Lung (tissue), 12 donors: ENCODE results near the gene NUCB2. TPM values are rescaled to one million over a fixed set of nuclear protein-coding genes. Genes with fewer than 3 reads are reported as not detected.
"Not testable (repeated sequence)": the region's sequence is repeated elsewhere in the genome, so short reads cannot be mapped to it uniquely, and the experiment has no call there.

Source experiments
- ATAC-seq: fragments of 200-7000 bp; cut with Tn5 transposase; one replicate; pipeline ENCODE4 v1.9.1; 2020; ENCODE audit warnings: moderate number of reproducible peaks; ENCODE audit not compliant: insufficient read depth, low FRiP score
- DNase-seq, 3 donors: peaks; one replicate each; pipeline ENCODE4 v3.0.0-alpha.2; 2013 to 2017
- H3K27ac ChIP-seq, 2 donors: one replicate each; pipeline ENCODE4 v1.5.1; 2013; ENCODE audit warnings: mild to moderate bottlenecking in 2 of 2, moderate library complexity in 2 of 2, control low read depth in 1 of 2, inconsistent platforms in 1 of 2, low read depth in 1 of 2, low read length in 1 of 2
- H3K27me3 ChIP-seq, 3 donors: one replicate each; pipeline ENCODE4 v1.5.1; 2013; ENCODE audit warnings: low read length in 2 of 3; ENCODE audit not compliant: control insufficient read depth in 3 of 3, insufficient read depth in 3 of 3
- H3K36me3 ChIP-seq, 4 donors: one replicate each; pipeline ENCODE4 v1.5.1; 2013; ENCODE audit warnings: low read length in 4 of 4, mild to moderate bottlenecking in 1 of 4, moderate library complexity in 1 of 4; ENCODE audit not compliant: control insufficient read depth in 4 of 4, insufficient read depth in 4 of 4
- H3K4me1 ChIP-seq, 5 donors: one replicate each; pipeline ENCODE4 v1.5.1; 2013; ENCODE audit warnings: low read length in 5 of 5, mild to moderate bottlenecking in 2 of 5, moderate library complexity in 1 of 5; ENCODE audit not compliant: control insufficient read depth in 5 of 5, insufficient read depth in 5 of 5
- H3K4me3 ChIP-seq: one replicate; pipeline ENCODE4 v1.5.1; 2013; ENCODE audit warnings: mild to moderate bottlenecking, control low read depth, moderate library complexity
- H3K9ac ChIP-seq, 2 donors: one replicate each; pipeline ENCODE4 v1.5.1; 2013; ENCODE audit warnings: low read length in 2 of 2, control low read depth in 1 of 2; ENCODE audit not compliant: insufficient read depth in 1 of 2
- H3K9me3 ChIP-seq, 4 donors: one replicate each; pipeline ENCODE4 v1.5.1; 2013; ENCODE audit warnings: low read length in 3 of 4, mild to moderate bottlenecking in 1 of 4, moderate library complexity in 1 of 4; ENCODE audit not compliant: control insufficient read depth in 4 of 4, insufficient read depth in 3 of 4
- CTCF ChIP-seq: IDR thresholded peaks from 2 replicates; pipeline ENCODE4 v1.5.1; 2012; ENCODE audit warnings: mild to moderate bottlenecking; ENCODE audit errors: control extremely low read depth, extremely low read depth
- WGBS, 2 donors: extraction: QIAGEN DNeasy Blood & Tissue Kit; methylation state at CpG; one replicate each; pipeline ENCODE4 v1.1.7; 2013; 5-methylcytosine and 5-hydroxymethylcytosine counted together
- polyA plus RNA-seq, 2 donors: library from polyadenylated mRNA; stranded (reverse); fragments of 200-250 nt; gene quantifications; one replicate each; pipeline ENCODE4 v1.2.1, GENCODE V29; 2013
- total RNA-seq, 2 donors: library from RNA; depleted of rRNA in 1 of 2; stranded (reverse); fragments of >200 nt in 1 of 2; gene quantifications; one replicate each; pipeline ENCODE4 v1.2.1, GENCODE V29; 2014 to 2021
- donor health status: control.
- donor health status: control.
- donor health status: Bipolar disorder and iron deficiency.
- donor health status: healthy.
- donor health status: DM: yes; HTN: yes; CAD: no.

NUCB2 gene
- total and polyA plus RNA-seq, 4 donors: 73.6 to 136 (median 116) TPM

GRCh38 chr11:17240780-17241179, 35.8 kb upstream of the NUCB2 start:
- Histone ChIP-seq H3K4me1 (no peaks in the 10 kb centered on the region), H3K27ac (no peak overlapping the region), H3K9me3 (no peaks in the 10 kb centered on the region), H3K36me3 (no peaks in the 10 kb centered on the region), H3K4me3 (no peak overlapping the region), H3K9ac (no peak overlapping the region), H3K27me3 (peaks cover 0 to 3% (median 0%) of the 10 kb centered on the region in 3 donors)
- no peak for ATAC-seq
- TF ChIP-seq CTCF: no peak
- no peak for DNase-seq

GRCh38 chr11:17242954-17243353, 33.6 kb upstream of the NUCB2 start:
- not testable (repeated sequence) for ATAC-seq
- WGBS, 2 donors: 94 to 97% methylated on average over 2 of the region's 4 CpGs

GRCh38 chr11:17244046-17244445, 32.5 kb upstream of the NUCB2 start:
- WGBS, 2 donors: 69 to 70% methylated on average over 2 of the region's 2 CpGs
- DNase-seq (no peak), ATAC-seq (no peak)
- H3K27me3 ChIP-seq: peaks cover 0 to 3% (median 0%) of the 10 kb centered on the region in 3 donors
- no peak overlapping the region for H3K9ac ChIP-seq
- no peak overlapping the region for H3K4me3 ChIP-seq
- TF ChIP-seq CTCF: no peak
- H3K4me1 ChIP-seq: no peaks in the 10 kb centered on the region
- H3K9me3 ChIP-seq: no peaks in the 10 kb centered on the region
- H3K36me3 ChIP-seq: no peaks in the 10 kb centered on the region
- no peak overlapping the region for H3K27ac ChIP-seq

More at GRCh38 chr11:17242954-17243353, 33.6 kb upstream of the NUCB2 start:
- H3K4me3 ChIP-seq, H3K36me3 ChIP-seq, H3K9me3 ChIP-seq, H3K27ac ChIP-seq, DNase-seq, H3K9ac ChIP-seq, H3K27me3 ChIP-seq, H3K4me1 ChIP-seq: not testable (repeated sequence)

GRCh38 chr11:17250561-17251350, 25.8 kb upstream of the NUCB2 start:
- H3K4me3 ChIP-seq: no peak overlapping the region
- no peaks in the 10 kb centered on the region for H3K27me3 ChIP-seq
- ATAC-seq (no peak), DNase-seq (no peak)
- no peak overlapping the region for H3K9ac ChIP-seq
- no peak for TF ChIP-seq CTCF
- H3K27ac ChIP-seq: no peak overlapping the region
- H3K4me1 ChIP-seq: peaks cover 0 to 2% (median 0%) of the 10 kb centered on the region in 5 donors
- H3K9me3 ChIP-seq: no peaks in the 10 kb centered on the region
- no peaks in the 10 kb centered on the region for H3K36me3 ChIP-seq
